Measurements from ENCODE around the gene DNAH2. TPM values are rescaled to one million over a fixed set of nuclear protein-coding genes. Genes with fewer than 3 reads are reported as not detected.

DNAH2 gene
- total RNA-seq, 1 experiment from 2014 or later: 0.17 TPM

DNA sequence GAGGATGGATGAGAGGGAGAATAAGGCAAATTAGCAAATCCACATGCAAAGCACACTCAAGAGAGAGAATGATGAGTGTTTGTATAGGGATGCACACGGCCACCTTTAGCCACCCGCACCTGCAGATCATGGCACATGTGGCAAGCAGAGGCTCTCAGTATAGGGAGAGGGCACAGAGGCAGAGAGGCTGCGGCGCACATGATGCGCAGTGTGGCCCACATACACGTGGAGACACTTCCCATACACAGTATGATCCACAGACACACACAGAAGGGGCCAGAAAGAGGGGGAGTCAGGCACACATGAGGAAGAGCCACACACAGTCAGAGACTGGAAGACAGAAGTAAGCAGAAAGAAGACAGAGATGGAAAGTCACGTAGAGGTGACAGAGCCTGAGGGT is 164.5 kb downstream of the DNAH2 start:
- Mint-ChIP-seq H3K36me3 (no peaks in the 10 kb centered on the region), H3K9me3 (no peaks in the 10 kb centered on the region), H3K27me3 (ENCODE audit: low read depth) (no peaks in the 10 kb centered on the region; the same call in 1 of the 2 replicates), H3K4me1 (peaks cover 10% of the 10 kb centered on the region), H3K4me3 (no peak overlapping the region), H3K27ac (no peak overlapping the region)
- CTCF ChIA-PET: interaction anchor here (0.6 kb wide), 1 partner anchor 142 kb away, joined by 3 read pairs; no protein-coding TSS in a partner anchor
- POLR2A ChIA-PET: no interaction called here
- ATAC-seq: no peak
- no peak for DNase-seq (ENCODE audit: low spot score)
- TF ChIP-seq JAZF1 (CRISPR knock-in tag; IDR thresholded peaks at IDR 0.05) (no peak), TP53 (CRISPR knock-in tag; IDR thresholded peaks at IDR 0.05) (no peak), ZNF396 (CRISPR knock-in tag; IDR thresholded peaks at IDR 0.05; ENCODE audit: borderline replicate concordance) (no peak), KAT7 (CRISPR knock-in tag; IDR thresholded peaks at IDR 0.05; ENCODE audit: borderline replicate concordance) (no peak), ELF4 (CRISPR knock-in tag; IDR thresholded peaks at IDR 0.05; ENCODE audit: low read depth) (no peak), GRHL2 (CRISPR knock-in tag; IDR thresholded peaks at IDR 0.05; ENCODE audit: insufficient replicate concordance, severe bottlenecking) (no peak), ZNF138 (CRISPR knock-in tag; conservative IDR thresholded peaks at IDR 0.05) (no peak)
- TF ChIP-seq, protein P1, sequence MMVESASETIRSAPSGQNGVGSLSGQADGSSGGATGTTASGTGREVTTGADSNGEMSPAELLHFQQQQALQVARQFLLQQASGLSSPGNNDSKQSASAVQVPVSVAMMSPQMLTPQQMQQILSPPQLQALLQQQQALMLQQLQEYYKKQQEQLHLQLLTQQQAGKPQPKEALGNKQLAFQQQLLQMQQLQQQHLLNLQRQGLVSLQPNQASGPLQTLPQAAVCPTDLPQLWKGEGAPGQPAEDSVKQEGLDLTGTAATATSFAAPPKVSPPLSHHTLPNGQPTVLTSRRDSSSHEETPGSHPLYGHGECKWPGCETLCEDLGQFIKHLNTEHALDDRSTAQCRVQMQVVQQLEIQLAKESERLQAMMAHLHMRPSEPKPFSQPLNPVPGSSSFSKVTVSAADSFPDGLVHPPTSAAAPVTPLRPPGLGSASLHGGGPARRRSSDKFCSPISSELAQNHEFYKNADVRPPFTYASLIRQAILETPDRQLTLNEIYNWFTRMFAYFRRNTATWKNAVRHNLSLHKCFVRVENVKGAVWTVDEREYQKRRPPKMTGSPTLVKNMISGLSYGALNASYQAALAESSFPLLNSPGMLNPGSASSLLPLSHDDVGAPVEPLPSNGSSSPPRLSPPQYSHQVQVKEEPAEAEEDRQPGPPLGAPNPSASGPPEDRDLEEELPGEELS (CRISPR knock-in tag; IDR thresholded peaks at IDR 0.05): no peak
- TF ChIP-seq, protein P2, sequence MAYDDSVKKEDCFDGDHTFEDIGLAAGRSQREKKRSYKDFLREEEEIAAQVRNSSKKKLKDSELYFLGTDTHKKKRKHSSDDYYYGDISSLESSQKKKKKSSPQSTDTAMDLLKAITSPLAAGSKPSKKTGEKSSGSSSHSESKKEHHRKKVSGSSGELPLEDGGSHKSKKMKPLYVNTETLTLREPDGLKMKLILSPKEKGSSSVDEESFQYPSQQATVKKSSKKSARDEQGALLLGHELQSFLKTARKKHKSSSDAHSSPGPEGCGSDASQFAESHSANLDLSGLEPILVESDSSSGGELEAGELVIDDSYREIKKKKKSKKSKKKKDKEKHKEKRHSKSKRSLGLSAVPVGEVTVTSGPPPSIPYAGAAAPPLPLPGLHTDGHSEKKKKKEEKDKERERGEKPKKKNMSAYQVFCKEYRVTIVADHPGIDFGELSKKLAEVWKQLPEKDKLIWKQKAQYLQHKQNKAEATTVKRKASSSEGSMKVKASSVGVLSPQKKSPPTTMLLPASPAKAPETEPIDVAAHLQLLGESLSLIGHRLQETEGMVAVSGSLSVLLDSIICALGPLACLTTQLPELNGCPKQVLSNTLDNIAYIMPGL (CRISPR knock-in tag; IDR thresholded peaks at IDR 0.05): no peak
- TF ChIP-seq, protein P3, sequence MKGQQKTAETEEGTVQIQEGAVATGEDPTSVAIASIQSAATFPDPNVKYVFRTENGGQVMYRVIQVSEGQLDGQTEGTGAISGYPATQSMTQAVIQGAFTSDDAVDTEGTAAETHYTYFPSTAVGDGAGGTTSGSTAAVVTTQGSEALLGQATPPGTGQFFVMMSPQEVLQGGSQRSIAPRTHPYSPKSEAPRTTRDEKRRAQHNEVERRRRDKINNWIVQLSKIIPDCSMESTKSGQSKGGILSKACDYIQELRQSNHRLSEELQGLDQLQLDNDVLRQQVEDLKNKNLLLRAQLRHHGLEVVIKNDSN (CRISPR knock-in tag; IDR thresholded peaks at IDR 0.05): no peak
- TF ChIP-seq, protein P4, sequence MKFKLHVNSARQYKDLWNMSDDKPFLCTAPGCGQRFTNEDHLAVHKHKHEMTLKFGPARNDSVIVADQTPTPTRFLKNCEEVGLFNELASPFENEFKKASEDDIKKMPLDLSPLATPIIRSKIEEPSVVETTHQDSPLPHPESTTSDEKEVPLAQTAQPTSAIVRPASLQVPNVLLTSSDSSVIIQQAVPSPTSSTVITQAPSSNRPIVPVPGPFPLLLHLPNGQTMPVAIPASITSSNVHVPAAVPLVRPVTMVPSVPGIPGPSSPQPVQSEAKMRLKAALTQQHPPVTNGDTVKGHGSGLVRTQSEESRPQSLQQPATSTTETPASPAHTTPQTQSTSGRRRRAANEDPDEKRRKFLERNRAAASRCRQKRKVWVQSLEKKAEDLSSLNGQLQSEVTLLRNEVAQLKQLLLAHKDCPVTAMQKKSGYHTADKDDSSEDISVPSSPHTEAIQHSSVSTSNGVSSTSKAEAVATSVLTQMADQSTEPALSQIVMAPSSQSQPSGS (CRISPR knock-in tag; IDR thresholded peaks at IDR 0.05; ENCODE audit: borderline replicate concordance, low read depth): no peak
- TF ChIP-seq, protein P5, sequence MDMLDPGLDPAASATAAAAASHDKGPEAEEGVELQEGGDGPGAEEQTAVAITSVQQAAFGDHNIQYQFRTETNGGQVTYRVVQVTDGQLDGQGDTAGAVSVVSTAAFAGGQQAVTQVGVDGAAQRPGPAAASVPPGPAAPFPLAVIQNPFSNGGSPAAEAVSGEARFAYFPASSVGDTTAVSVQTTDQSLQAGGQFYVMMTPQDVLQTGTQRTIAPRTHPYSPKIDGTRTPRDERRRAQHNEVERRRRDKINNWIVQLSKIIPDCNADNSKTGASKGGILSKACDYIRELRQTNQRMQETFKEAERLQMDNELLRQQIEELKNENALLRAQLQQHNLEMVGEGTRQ (CRISPR knock-in tag; IDR thresholded peaks at IDR 0.05): no peak
- TF ChIP-seq, protein P6, sequence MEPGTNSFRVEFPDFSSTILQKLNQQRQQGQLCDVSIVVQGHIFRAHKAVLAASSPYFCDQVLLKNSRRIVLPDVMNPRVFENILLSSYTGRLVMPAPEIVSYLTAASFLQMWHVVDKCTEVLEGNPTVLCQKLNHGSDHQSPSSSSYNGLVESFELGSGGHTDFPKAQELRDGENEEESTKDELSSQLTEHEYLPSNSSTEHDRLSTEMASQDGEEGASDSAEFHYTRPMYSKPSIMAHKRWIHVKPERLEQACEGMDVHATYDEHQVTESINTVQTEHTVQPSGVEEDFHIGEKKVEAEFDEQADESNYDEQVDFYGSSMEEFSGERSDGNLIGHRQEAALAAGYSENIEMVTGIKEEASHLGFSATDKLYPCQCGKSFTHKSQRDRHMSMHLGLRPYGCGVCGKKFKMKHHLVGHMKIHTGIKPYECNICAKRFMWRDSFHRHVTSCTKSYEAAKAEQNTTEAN (CRISPR knock-in tag; IDR thresholded peaks at IDR 0.05): no peak

DNA sequence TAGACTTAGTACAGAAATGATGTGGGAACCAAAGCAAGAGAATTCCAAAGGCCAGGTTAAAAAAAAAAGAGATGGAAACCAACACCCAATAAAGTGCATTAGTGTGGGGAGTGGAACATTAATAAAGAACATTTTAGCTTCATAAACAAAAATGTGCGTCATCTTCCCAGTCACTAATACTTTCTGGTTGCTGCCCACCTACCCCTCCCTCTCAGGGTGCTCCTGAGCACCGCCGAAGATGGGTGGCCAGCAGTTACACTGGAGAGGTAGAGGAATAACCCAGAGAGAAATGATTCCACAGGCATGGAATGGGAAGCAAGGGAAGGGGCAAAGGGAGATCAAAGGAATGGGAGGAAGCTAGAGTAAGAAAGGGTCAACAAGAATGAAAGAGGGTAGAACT is 165.1 kb downstream of the DNAH2 start:
- H3K4me3 Mint-ChIP-seq: no peak overlapping the region
- no peaks in the 10 kb centered on the region for H3K36me3 Mint-ChIP-seq
- H3K9me3 Mint-ChIP-seq: no peaks in the 10 kb centered on the region
- H3K4me1 Mint-ChIP-seq: peaks cover 10% of the 10 kb centered on the region
- no peaks in the 10 kb centered on the region; the same call in 1 of the 2 replicates for H3K27me3 Mint-ChIP-seq (ENCODE audit: low read depth)
- ATAC-seq (no peak), DNase-seq (ENCODE audit: low spot score) (no peak)
- no peak overlapping the region for H3K27ac Mint-ChIP-seq
- ChIA-PET POLR2A (no interaction called here), CTCF (interaction anchor here (1.0 to 1.1 kb wide), 5 partner anchors 48 to 114 kb away, joined by 3 to 4 read pairs (median 3); no protein-coding TSS in a partner anchor)
- TF ChIP-seq, protein P7, sequence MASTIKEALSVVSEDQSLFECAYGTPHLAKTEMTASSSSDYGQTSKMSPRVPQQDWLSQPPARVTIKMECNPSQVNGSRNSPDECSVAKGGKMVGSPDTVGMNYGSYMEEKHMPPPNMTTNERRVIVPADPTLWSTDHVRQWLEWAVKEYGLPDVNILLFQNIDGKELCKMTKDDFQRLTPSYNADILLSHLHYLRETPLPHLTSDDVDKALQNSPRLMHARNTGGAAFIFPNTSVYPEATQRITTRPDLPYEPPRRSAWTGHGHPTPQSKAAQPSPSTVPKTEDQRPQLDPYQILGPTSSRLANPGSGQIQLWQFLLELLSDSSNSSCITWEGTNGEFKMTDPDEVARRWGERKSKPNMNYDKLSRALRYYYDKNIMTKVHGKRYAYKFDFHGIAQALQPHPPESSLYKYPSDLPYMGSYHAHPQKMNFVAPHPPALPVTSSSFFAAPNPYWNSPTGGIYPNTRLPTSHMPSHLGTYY (CRISPR knock-in tag; IDR thresholded peaks at IDR 0.05): no peak
- TF ChIP-seq, protein P2 (CRISPR knock-in tag; IDR thresholded peaks at IDR 0.05): no peak
- TF ChIP-seq GABPB1 (CRISPR knock-in tag; IDR thresholded peaks at IDR 0.05) (no peak), ZNF138 (CRISPR knock-in tag; conservative IDR thresholded peaks at IDR 0.05) (no peak), FOXK1 (CRISPR knock-in tag; IDR thresholded peaks at IDR 0.05) (no peak), HMGA2 (CRISPR knock-in tag; IDR thresholded peaks at IDR 0.05) (no peak), JAZF1 (CRISPR knock-in tag; IDR thresholded peaks at IDR 0.05) (no peak), ZNF671 (CRISPR knock-in tag; IDR thresholded peaks at IDR 0.05) (no peak)
- TF ChIP-seq, protein P8, sequence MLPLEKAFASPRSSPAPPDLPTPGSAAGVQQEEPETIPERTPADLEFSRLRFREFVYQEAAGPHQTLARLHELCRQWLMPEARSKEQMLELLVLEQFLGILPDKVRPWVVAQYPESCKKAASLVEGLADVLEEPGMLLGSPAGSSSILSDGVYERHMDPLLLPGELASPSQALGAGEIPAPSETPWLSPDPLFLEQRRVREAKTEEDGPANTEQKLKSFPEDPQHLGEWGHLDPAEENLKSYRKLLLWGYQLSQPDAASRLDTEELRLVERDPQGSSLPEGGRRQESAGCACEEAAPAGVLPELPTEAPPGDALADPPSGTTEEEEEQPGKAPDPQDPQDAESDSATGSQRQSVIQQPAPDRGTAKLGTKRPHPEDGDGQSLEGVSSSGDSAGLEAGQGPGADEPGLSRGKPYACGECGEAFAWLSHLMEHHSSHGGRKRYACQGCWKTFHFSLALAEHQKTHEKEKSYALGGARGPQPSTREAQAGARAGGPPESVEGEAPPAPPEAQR (CRISPR knock-in tag; IDR thresholded peaks at IDR 0.05): no peak
- TF ChIP-seq, protein P9, sequence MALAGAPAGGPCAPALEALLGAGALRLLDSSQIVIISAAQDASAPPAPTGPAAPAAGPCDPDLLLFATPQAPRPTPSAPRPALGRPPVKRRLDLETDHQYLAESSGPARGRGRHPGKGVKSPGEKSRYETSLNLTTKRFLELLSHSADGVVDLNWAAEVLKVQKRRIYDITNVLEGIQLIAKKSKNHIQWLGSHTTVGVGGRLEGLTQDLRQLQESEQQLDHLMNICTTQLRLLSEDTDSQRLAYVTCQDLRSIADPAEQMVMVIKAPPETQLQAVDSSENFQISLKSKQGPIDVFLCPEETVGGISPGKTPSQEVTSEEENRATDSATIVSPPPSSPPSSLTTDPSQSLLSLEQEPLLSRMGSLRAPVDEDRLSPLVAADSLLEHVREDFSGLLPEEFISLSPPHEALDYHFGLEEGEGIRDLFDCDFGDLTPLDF (CRISPR knock-in tag; IDR thresholded peaks at IDR 0.05): no peak
